Glutamatergic neuron (in vitro differentiated cells): ENCODE measurements around the gene ARID3A. TPM values are rescaled to one million over a fixed set of nuclear protein-coding genes. Genes with fewer than 3 reads are reported as not detected.
"Not testable (repeated sequence)": the region's sequence is repeated elsewhere in the genome, so short reads cannot be mapped to it uniquely, and the experiment has no call there.

Experiments used
- DNase-seq: peaks from one replicate; pipeline ENCODE4 v3.0.0; 2022
- H3K27ac Mint-ChIP-seq: one replicate; pipeline ENCODE4 v1.8.0; 2020; ENCODE audit warnings: mild to moderate bottlenecking, mixed read lengths, inconsistent platforms; ENCODE audit not compliant: unreplicated experiment
- H3K27me3 Mint-ChIP-seq: one replicate; pipeline ENCODE4 v1.8.0; 2020; ENCODE audit warnings: mild to moderate bottlenecking, moderate library complexity, mixed read lengths, inconsistent platforms; ENCODE audit not compliant: unreplicated experiment
- H3K36me3 Mint-ChIP-seq: one replicate; pipeline ENCODE4 v1.8.0; 2020; ENCODE audit warnings: mild to moderate bottlenecking, mixed read lengths, inconsistent platforms; ENCODE audit not compliant: unreplicated experiment
- H3K4me1 Mint-ChIP-seq: one replicate; pipeline ENCODE4 v1.8.0; 2020; ENCODE audit warnings: mild to moderate bottlenecking, low read depth, mixed read lengths, inconsistent platforms; ENCODE audit not compliant: unreplicated experiment
- H3K4me3 Mint-ChIP-seq: one replicate; pipeline ENCODE4 v1.8.0; 2020; ENCODE audit warnings: mild to moderate bottlenecking, mixed read lengths, inconsistent platforms; ENCODE audit not compliant: unreplicated experiment
- H3K9me3 Mint-ChIP-seq: one replicate; pipeline ENCODE4 v1.8.0; 2020; ENCODE audit warnings: mild to moderate bottlenecking, moderate library complexity, mixed read lengths, inconsistent platforms; ENCODE audit not compliant: unreplicated experiment
- total RNA-seq: library from RNA; stranded (reverse); fragmentation: NEBNext Ultra II Directional; extraction: Animal tissue kit (Norgen Biotek cat#: 25700); gene quantifications from one replicate; pipeline ENCODE4 v1.2.1, GENCODE V29; 2021; ENCODE audit not compliant: unreplicated experiment
- TF ChIP-seq, protein P1 (sequence below): fragments of 200-600 bp; sonication (generic); IDR thresholded peaks from one replicate; pipeline ENCODE4 v1.5.0; 2021; ENCODE audit not compliant: partially characterized antibody, unreplicated experiment

The ARID3A gene
- total RNA-seq, 1 donor from 2014 or later: 148 TPM

DNA sequence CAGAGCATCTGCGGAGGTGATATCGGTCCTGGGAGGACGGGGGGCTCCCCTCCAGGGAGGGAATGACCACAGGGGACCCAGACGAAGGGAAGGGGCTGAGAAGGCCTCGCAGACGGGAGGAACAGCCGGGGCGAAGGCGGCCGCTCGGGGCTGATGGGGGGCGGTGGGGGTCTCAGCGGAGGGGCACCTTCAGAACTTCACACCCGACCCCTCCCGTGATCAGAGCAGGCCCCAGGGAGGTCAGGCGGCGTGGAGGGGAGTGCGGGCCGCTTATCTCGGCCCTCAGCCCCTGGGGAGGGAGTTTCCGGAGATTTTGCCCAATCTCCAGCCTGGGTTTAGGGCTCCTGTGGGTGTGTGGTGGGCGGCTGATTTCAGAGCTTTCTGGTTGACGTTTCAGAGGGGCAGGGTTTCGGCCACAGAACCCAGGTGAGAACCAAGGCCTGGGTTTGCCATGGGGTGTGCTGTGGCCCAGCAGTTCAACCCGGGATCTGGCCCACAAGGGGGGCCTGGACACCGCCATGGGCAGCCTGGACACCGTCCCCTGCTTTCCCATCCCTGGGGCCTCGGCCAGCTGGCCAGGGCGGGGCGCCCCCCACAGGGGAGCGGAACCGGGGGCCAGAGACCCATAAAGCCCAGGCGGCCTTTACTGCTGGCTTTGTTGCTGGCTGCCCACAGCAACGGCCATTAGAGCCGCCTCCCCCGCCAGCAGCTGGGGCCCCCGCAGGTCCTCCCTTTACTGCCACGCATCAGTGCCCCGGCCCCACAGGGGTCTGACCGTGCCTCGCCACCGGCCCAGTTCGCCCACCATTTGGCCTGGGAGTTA, 29.0 kb downstream of the ARID3A start:
- DNase-seq: no peak
- H3K27ac Mint-ChIP-seq: no peak overlapping the region
- H3K36me3 Mint-ChIP-seq: no peaks in the 10 kb centered on the region
- peaks cover 8% of the 10 kb centered on the region for H3K4me1 Mint-ChIP-seq
- TF ChIP-seq, protein P1, sequence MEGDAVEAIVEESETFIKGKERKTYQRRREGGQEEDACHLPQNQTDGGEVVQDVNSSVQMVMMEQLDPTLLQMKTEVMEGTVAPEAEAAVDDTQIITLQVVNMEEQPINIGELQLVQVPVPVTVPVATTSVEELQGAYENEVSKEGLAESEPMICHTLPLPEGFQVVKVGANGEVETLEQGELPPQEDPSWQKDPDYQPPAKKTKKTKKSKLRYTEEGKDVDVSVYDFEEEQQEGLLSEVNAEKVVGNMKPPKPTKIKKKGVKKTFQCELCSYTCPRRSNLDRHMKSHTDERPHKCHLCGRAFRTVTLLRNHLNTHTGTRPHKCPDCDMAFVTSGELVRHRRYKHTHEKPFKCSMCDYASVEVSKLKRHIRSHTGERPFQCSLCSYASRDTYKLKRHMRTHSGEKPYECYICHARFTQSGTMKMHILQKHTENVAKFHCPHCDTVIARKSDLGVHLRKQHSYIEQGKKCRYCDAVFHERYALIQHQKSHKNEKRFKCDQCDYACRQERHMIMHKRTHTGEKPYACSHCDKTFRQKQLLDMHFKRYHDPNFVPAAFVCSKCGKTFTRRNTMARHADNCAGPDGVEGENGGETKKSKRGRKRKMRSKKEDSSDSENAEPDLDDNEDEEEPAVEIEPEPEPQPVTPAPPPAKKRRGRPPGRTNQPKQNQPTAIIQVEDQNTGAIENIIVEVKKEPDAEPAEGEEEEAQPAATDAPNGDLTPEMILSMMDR: no peak
- no peak overlapping the region for H3K4me3 Mint-ChIP-seq
- H3K9me3 Mint-ChIP-seq: peaks cover 3% of the 10 kb centered on the region
- peaks cover 2% of the 10 kb centered on the region for H3K27me3 Mint-ChIP-seq

GRCh38 chr19:955803-956765, 30.2 kb downstream of the ARID3A start:
- peak overlapping the region; percentile 38 for H3K4me3 Mint-ChIP-seq
- no peaks in the 10 kb centered on the region for H3K36me3 Mint-ChIP-seq
- H3K27ac Mint-ChIP-seq: peak overlapping the region; percentile 82
- H3K4me1 Mint-ChIP-seq: peaks cover 8% of the 10 kb centered on the region
- peaks cover 5% of the 10 kb centered on the region for H3K27me3 Mint-ChIP-seq
- DNase-seq: peak; percentile 56
- TF ChIP-seq, protein P1: no peak
- H3K9me3 Mint-ChIP-seq: no peaks in the 10 kb centered on the region

- DNase-seq: peak; percentile 60
- Mint-ChIP-seq H3K36me3 (no peaks in the 10 kb centered on the region), H3K9me3 (peaks cover 2% of the 10 kb centered on the region), H3K27me3 (peaks cover 5% of the 10 kb centered on the region), H3K4me3 (no peak overlapping the region), H3K27ac (peak overlapping the region; percentile 72), H3K4me1 (peaks cover 8% of the 10 kb centered on the region)
- TF ChIP-seq, protein P1: no peak
Measured at GRCh38 chr19:956766-957440, 31.1 kb downstream of the ARID3A start.

DNA sequence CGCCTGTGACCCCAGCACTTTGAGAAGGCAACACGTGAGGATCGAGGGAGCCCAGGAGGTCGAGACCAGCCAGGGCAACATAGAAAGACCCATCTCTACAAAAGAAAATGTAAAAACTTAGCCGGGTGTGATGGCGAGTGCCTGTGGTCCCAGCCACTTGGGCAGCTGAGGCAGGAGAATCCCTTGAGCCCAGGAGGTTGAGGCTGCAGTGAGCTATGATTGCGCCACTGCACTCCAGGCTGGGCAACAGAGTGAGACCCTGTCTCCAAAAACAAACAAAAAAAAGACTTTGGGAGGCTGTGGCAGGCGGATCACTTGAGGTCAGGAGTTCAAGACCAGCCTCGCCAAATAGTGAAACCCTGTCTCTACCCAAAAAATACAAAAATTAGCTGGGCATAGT, 31.7 kb downstream of the ARID3A start:
- Mint-ChIP-seq H3K27ac (peak overlapping the region; percentile 72), H3K4me1 (peaks cover 11% of the 10 kb centered on the region)
- DNase-seq, H3K9me3 Mint-ChIP-seq, H3K4me3 Mint-ChIP-seq, H3K36me3 Mint-ChIP-seq, H3K27me3 Mint-ChIP-seq: not testable (repeated sequence)
